Stimulated activated CD8-positive, alpha-beta memory T cell treated with anti-CD3 and anti-CD28 coated beads, Interleukin-12 subunit alpha, Interleukin-12 subunit beta, amount 100 ng/mL, for 4 hours (primary cell): ENCODE data around the gene PLEKHG5.
"Not testable (repeated sequence)": the region's sequence is repeated elsewhere in the genome, so short reads cannot be mapped to it uniquely, and the experiment has no call there.

Experiments
- DNase-seq: peaks from one replicate; pipeline ENCODE4 v3.0.0-alpha.2; 2020; ENCODE audit warnings: low read depth

The PLEKHG5 gene

DNA sequence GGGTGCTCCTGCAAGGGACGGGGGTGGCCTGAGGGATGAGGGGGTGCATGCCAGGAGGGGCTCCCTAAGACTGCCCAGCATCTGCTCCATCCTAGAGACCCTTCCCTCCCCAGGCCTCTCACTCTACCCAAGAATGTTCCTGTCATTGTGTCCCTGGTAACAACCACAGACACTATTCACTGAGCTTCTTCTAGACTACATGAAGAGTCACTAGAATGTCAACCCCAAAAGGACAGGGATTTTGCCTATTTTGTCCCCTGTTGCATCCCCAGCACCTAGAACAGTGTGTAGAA, 28.4 kb downstream of the PLEKHG5 start:
- no peak for DNase-seq

DNA sequence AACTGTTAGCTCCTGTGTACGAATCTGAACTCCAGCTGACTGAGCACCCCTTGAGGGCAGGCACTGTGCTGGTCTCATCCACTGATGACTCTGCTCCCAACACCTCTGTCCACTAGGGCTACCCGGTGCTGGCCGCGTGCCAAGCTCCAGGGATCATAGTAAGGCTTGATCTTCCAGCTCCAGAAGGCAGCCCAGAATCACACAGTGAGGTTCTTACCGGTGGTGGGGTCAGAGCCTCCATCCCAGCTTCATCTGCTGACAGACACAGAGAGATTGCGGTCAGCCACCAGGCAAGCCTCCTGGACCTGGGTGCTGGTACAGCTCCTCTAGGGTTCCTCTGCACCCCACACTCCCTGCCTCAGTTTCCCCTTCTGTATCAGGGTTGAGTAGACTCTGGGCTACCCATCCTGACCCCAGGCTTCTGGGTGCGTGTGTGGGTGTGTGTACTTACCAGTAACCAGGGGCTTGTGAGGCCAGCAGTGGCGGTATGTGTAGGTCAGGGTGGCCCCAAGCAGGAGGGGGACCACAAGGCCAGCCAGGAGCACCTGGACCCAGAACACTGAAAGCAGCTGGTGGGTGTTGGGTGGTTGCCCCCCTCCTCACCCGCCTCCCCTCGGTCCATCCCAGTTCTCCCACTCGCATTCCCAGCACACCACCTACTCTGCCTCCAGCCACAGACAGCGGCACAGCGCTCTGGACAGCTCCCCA, 28.9 kb downstream of the PLEKHG5 start:
- no peak for DNase-seq

DNA sequence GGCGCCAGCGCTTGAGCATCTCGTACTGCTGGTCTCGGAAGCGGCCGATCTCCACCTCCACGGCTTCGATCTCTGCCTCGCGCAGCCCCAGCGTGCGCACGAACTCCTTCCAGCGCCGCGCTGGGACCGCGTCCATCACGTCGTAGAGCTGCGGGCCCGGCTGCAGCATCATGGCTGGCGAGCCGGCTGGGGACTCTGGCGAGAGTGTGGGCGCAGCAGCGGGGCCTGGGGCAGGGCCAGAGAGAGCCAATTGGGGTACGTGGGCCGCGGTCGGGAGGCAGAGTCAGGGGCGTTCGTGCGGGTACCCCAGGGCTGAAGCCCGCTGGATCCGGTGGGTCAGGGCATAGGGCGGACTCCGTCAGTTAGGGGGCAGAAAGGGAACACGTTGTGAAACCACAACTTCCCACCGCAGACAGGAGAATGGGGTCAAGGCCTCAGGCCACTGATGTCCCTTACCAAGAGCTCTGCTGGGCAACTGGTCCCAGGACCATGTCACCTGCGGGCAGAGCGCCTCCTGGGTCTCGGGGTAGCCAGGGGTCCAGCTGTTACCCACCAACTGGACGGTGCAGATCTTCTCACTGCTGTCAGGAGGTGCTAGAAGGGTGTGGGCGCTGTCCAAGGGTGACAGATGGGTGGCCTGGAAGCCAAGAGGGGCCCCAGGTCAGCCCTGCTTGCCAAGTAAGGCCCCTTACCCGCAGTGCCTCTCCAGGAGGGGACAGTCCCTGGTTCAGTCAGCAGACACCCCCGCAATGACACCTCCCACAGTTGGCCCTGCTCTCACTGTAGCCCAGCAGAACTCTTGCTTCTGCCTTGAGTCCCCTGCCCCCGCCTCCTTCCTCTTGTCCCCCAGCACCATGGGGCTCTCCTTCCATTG, 29.7 kb downstream of the PLEKHG5 start:
- no peak for DNase-seq

DNA sequence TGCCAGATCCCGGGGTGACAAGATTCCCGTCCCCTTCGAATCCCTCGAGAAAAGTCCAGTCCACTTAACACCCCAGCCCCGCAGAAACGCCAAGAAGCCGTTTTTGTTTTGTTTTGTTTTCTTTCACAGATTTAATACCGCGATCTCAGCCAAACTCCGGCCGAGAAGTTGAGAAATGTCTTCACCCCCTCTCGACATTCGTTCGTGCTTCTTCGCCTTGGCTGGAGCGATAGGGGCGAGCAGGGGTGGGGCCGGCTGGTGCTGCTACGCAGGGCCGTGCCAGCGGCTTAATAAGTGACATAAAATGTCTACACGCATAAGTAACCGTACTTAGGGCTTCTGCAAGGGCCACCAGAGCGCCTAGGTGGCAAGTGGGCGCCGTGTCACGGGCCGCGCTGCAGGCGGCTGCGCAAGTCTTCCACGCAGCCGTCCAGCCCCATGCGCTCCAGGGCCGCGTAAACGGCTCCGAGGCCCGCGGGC, 30.4 kb downstream of the PLEKHG5 start:
- DNase-seq, result no peak

DNA sequence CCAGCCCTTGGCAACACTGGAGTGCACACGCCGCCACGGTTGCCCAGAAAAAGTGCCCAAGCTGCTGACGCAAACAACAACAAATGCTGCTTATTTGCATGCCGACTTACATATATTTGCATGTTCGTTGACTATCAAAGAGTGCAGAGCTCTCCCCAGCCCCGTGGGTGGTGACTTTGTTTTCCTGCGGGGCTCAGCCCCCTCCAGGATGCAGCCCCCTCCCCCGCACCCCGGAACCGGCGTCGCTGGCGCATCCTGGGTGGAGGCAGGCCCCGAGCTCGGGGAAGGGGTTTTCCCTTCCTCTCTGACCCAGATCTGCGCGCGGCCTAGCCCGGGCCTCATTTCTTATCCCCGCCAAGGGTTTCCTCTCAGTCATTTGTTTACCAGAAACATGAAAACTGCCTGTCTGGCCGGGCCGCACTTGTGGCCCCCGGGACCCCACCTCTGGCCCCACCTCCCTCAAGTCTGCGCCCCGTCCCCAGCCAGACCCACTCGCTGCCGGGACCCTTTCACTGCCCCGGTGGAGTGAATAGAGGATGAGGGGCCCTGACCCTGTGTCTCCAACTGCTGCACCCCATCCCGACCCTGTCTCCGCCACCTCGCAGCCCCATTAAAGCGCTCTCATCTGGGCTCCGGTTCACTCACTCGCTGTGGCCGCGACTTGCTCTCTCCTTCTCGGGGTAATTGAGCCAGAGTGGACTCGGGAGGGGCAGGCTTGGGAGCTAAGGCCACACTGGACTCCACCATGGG, 31.0 kb downstream of the PLEKHG5 start:
- DNase-seq, result peak; percentile 85

DNA sequence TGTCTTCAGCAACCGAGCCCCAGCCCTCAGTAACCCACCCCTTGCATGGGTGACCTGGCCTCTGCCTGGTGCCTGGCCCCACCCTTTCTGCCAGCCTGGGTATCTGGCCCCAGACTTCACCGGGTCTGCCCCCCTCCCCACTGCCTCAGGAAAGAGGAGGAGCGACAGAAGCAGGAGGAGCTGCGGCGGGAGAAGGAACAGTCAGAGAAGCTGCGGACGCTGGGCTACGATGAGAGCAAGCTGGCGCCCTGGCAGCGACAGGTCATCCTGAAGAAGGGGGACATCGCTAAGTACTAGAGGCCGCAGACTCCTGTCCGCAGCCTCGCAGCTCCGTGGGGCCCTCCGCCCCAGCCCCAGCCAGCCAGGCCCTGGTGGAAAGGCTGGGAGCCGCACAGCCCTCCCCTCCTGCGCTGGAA, 31.6 kb downstream of the PLEKHG5 start:
- no peak for DNase-seq

DNA sequence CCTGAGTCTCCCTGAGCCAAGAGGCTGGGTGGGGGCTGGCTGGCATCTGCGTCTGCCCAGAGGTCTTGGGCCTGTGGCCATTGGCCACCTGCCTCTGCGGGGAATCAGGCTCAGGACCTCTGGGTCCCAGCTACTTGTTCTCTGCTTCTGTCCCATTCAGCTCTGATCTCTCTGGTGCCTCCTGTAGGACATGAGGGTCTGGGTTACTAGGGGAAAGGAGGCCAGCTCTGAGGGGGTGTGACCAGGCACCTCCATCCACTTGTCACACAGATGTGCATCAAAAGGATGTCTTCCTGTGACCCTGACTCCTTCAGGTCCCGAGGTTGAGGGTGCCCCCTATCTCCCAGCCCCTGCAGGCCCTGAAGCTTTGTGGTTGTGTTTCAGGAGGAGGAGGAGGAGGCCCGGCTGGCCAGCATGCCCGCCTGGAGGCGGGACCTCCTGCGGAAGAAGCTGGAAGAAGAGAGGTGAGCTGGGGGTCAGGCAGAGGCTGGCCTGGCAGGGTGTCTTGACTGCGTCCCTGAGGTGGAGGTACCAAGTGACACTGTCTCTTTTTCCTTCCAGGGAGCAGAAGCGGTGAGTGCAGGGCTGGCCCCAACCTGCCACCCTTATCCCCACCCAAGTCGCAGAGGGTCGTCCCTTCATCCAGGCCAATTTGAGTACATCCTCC, 34.5 kb downstream of the PLEKHG5 start:
- DNase-seq, result no peak

DNA sequence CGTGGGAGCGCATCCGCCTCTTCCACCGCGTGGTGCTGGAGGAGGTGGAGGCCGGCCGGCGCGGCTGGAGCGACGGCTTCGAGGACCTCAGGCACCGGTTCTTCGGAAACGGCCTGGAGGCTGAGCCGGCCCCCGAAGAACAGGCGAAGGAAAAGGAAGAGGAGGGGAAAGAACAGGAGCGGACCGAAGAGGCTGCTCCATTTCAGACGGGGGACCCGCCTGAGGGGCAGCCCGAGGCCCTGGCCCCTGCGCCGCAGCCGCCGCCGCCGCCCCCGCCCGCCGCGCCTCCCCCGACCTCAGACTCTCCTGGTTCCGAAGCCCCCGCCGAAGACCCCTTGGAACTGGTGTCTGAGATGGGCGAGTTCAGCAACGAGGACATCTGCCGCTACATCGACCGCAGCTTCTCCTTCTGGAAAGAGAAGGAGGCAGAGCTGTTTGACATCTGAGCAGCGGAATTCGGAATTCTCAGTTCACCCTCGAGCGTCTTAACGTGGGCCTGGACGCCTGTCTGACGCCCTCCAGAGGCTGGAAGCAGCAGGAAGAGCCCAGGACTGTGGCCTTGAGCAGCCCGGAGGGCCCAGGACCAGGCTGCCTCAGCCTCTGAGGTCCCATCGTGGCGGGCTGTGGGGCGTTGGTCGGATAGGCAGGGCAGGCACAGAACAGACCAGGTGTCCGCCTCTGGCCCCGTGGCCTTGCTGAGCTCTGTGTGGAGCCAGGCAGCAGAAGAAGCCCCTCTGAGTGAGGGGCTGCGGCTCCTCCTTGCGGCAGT, 35.5 kb downstream of the PLEKHG5 start:
- not testable (repeated sequence) for DNase-seq

DNA sequence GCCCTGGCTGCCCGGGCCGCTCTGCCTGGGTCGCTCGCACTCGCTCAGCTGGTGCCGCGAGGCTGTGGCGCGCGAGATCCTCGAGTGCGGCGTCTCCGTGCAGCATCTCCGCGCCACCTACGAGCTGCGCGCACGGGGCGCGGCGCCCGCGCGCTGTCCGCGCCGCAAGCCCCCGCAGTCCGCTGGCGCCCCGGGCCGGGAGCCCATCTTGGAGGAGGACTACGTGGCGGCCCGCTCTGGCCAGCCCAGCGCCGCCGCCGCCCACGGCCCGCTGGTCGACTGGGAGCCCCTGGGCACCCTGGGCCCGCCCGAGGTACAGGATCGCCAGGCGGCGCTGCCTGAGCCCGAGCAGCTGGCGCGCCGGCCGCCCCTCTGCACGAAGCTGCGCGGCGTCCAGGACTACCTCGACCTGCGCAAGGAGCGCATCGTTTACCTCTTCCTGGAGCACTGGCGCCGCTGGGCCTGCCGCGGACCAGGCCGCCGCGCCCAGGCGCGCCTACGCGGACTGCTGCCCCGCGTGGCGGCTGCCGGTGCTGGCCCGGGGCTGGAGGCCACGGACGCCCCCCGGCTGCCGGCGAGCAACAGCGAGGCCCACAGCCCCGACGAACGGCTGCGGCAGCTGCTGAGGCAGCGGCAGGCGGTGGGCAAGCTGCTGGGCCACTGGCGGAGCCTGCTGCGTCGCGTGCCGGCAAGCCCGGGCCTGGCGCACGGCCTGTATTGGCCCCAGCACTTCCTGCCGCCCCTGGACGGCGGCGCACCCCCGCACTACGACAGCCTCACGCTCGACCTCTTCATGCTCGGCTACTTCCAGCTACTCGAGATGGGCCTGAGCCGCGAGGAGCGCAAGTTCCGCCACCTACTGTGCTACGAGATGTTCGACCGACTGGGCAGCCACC, 36.4 kb downstream of the PLEKHG5 start:
- DNase-seq, result no peak

DNA sequence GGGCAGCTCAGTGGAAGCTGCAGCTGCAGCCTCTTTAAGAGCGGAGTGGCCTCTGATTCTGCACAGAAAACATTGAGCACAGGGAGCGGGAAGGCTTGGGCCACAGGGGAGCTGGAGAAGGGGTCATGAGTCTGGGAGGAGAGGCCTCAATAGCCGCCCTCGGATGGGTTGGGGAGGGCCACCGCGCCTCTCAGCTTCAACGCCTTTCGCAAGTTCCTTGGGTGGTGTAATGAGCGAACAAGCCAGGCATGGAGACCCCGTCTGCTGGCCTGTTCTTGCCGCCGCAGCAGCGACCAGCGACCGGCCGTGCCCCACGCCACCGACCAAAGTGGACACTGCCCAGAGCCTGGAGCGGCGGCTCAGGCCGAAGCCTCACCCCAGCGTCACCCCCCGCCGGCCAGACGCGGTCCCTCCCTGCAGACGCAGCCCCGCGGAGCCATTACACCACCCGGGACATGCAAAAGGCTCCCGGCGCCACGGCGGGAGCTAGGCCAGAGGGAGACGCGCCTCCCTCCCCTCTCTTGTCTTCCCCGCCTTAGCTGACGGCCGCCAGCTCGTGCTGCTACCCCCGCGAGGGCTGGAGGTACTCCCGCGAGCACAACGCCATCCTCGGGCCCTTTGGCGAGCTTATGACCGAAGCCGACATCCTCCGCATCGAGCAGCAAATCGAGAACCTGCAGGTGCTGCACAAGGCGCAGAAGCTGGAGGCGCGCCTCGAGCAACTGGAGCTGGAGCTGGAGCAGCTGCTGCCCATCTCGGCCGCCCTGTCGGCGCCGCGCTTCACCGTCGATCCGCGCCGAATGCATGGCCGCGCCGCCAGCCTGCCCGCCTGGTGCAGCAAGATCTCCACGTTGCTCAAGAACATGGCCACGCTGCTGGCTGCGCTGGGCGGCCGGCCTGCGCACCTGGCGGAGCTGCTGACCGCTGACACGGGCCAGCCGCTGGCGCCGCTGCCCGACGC, 37.3 kb downstream of the PLEKHG5 start:
- DNase-seq, result not testable (repeated sequence)

DNA sequence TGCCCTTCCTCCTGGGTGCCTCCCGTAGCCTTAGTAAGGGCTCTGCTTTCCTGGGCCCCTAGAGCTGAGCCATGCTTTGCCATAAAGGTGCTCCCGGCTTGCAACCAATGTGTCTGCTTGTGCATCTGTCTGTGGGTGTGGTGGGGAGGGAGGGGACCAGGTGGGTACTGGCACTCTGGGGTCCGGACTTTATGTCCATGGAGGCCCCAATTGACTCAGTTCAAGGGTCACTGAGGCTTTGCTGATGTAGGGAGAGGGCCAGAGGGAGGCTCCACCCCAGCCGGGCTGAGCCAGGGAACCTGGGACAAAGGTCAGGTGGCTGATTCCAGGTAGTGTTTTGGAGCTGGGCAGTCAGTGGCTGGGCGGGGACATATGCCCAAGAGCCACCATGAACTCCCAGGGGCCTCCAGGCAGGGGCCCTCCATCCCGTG, 40.5 kb downstream of the PLEKHG5 start:
- DNase-seq, result no peak

DNA sequence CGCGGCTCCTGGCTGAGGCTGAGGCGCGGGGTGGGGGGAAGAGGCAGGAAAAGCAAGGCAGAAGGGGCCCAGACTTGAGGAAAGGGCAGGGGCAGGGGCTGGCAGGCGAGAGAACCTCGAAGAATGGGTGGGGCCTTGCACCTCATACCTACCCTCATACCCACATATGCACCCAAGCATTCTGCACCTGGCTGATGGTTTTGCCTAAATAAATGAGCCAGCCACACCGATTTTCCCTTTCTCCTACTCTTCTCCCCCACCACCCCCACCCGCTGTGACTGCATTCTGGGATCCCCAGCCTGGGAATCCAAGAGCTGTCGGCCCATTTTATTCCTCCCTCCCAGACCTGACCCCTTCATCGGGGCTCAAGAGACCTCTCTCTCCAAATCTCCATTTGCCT, 41.0 kb downstream of the PLEKHG5 start:
- DNase-seq, result not testable (repeated sequence)

DNA sequence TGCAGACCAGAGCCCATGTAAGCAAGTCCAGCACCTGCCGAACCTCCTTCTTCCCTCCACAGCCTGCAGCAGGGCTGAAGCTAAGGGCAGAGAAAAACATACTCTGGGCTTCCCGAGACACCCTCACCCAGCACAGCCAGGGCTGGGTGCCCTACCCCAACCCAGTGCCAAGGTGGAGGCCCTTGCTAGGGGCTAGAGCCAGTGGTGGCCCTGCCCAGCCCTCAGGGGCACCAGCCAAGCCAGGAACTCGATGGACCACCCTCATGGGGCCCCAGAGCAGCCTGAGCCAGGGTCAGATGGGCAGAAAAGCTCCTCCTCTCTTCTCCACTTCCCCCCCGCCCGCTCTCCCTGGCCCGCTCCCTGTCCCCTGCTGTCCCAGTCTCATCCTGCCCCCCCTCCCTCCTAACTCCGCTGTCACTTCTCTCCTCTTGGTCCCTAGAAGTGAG, 41.4 kb downstream of the PLEKHG5 start:
- DNase-seq, result no peak

DNA sequence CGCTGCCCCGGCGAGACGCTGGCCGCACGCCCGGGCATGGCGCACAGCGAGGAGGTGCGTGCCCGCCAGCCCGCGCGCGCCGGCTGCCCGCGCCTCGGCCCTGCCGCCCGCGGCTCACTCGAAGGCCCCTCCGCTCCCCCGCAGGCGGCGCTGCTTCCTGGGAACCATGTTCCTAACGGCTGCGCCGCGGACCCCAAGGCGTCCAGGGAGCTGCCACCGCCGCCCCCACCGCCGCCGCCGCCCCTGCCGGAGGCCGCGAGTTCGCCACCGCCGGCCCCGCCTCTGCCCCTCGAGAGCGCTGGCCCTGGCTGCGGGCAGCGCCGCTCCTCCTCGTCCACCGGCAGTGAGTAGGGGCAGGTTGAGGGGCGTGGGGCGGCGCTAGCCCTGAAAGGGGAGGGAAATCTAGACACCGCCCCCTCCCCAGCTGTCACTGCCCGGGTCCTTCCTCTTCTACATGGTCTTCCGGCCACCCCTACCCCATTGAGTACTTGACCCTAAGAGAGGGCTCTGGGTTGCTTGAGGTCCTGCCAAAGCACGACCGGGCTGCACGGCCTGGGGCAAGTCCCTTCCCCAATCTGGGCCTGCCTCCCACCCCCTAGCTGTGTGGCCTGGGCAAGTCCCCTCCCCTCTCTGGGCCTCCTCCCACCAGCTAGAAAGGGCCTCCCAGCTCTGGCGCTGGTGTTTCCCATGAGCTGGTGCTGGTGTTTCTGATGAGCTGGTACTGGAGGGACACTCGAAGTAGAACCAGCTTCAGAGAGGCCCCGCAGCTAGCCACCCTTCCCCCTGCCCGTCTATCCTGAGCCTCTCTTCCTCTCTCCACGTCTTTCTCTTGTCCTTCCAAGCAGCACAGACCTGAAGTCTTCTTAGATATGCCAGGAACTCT, 42.5 kb downstream of the PLEKHG5 start:
- DNase-seq, result no peak

DNA sequence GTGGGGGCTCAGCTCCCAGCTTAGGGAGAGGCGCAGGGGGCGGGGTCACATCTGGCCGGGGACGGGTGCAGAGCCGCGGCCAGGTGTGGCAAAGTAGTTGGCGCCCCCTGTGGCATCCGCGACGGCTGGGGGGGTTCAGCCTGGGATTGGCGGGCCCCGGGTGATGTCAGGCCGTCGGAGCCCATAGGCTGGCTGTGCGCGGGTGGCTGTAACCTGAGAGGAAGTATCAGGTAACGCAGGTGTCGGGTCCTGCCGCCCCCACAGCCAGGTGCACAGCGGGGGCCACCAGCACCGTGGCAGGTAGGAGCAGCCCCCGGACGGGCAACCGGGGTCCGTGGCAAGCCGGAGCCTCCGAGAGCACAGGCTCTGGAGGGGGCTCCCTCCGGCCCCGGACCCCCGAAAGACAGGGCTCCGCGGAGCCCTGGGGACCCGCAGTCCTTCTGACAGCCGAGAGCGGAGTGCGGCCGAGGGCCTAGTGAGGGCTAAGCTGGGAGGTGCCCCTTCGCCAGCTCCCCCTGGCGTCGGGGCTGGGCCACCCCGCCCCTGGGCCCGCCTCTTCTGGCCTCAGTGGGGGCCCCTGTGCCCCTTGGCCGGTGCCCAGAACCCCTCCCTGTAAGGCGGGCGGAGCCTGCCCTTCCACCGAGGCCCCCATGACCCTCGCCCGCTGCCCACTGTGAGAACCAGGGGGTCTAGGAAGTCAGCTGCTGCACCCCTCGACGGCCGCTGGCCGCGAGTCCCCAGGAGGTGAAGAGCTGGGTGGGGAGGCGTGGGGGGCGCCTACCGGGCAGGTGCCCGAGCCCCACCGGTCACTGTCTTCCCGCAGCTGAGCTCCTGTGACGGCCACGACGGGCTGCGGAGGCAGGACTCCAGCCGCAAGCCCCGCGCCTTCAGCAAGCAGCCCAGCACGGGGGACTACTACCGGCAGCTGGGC, 43.4 kb downstream of the PLEKHG5 start:
- DNase-seq, result no peak

DNA sequence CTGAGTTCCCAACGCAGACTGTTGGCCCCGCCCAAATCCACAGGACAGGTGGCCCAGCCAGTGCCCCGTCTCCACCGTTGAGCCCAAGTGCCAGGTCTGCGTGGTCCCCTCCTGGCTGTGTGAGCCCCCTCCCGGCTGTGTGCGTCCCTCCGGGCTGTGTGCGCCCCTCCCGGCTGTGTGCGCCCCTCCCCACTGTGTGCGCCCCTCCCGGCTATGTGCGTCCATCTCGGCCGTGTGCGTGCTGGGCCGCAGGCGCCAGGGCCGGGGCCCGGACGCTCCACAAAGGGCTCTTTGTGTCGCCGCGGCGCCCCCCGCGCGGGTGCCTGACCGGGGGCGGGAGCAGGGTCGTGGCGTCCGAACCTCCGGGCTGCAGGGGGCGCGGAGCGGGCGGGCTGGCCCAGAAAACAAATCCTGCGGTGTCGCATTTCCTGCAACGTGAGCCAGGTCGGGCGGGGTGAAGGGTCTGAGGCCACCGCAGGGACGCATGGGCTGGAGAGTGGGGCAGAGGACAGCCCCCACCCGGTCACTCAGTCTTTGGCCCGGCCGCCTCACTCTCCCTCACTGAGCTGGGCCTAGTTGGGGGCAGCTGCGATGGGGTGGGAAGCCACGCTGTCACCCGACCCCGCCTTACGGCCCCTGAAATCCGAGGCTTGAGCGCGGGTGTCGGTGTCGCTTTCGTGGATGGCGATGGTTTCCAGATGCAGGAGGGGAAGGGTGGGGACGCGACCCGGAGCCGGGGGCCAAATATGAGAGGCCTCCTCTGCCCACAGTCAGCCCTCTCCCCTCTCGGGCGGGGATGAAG, 44.2 kb downstream of the PLEKHG5 start:
- no peak for DNase-seq
